WERI-Rb-1 (cell line): ENCODE measurements around the gene LTBR.

Source experiments
- DNase-seq: peaks from one replicate; pipeline ENCODE4 v3.0.0-alpha.2; 2020
- H3K27ac ChIP-seq: fragments of 250-450 bp; sonication (Bioruptor Pico); 2 replicates; pipeline ENCODE4 v1.5.1; 2020; ENCODE audit warnings: mild to moderate bottlenecking, moderate library complexity
- H3K27me3 ChIP-seq: fragments of 250-450 bp; sonication (Bioruptor Pico); 2 replicates; pipeline ENCODE4 v1.5.1; 2021; ENCODE audit warnings: mild to moderate bottlenecking, low read depth, moderate library complexity; ENCODE audit not compliant: insufficient read depth, severe bottlenecking
- H3K36me3 ChIP-seq: fragments of 250-450 bp; sonication (Bioruptor Pico); 2 replicates; pipeline ENCODE4 v1.5.1; 2020; ENCODE audit warnings: mild to moderate bottlenecking, moderate library complexity
- H3K4me3 ChIP-seq: 2 replicates; pipeline ENCODE4 v1.5.1; 2011; ENCODE audit warnings: low read depth, mild to moderate bottlenecking, control low read depth, low read length
- H3K9me3 ChIP-seq: fragments of 250-450 bp; sonication (Bioruptor Pico); 2 replicates; pipeline ENCODE4 v1.5.1; 2021; ENCODE audit warnings: mild to moderate bottlenecking, moderate library complexity; ENCODE audit not compliant: severe bottlenecking
- TF ChIP-seq, protein P1 (sequence below): IDR thresholded peaks from 2 replicates; pipeline ENCODE4 v1.5.1; 2011; ENCODE audit warnings: low read depth, mild to moderate bottlenecking, control low read depth, inconsistent platforms, low read length

The LTBR gene

DNA sequence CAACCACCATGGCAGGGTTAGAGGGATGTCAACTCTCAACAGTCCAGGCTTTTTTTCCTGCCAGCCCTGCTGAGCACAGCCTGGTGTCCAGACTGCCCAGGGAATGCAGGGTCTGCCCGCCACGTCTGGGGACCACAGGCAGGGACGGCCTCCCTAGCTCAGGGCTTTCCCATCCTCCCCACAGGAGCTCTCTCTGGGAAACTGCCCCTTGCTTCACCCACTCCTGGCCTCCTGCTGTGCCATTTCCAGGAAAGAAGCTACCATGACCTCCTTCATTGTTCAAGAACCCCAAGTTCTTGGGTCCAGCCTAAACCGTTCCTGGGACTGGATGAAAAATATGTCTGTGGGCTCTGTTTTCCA lies 13.4 kb upstream of the LTBR start:
- H3K9me3 ChIP-seq, result no peaks in the 10 kb centered on the region
- no peaks in the 10 kb centered on the region for H3K36me3 ChIP-seq
- H3K27me3 ChIP-seq, result no peaks in the 10 kb centered on the region
- H3K4me3 ChIP-seq, result no peak overlapping the region
- TF ChIP-seq, protein P1, sequence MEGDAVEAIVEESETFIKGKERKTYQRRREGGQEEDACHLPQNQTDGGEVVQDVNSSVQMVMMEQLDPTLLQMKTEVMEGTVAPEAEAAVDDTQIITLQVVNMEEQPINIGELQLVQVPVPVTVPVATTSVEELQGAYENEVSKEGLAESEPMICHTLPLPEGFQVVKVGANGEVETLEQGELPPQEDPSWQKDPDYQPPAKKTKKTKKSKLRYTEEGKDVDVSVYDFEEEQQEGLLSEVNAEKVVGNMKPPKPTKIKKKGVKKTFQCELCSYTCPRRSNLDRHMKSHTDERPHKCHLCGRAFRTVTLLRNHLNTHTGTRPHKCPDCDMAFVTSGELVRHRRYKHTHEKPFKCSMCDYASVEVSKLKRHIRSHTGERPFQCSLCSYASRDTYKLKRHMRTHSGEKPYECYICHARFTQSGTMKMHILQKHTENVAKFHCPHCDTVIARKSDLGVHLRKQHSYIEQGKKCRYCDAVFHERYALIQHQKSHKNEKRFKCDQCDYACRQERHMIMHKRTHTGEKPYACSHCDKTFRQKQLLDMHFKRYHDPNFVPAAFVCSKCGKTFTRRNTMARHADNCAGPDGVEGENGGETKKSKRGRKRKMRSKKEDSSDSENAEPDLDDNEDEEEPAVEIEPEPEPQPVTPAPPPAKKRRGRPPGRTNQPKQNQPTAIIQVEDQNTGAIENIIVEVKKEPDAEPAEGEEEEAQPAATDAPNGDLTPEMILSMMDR, result no peak
- H3K27ac ChIP-seq, result peak overlapping the region; percentile 80
- DNase-seq, result no peak

DNA sequence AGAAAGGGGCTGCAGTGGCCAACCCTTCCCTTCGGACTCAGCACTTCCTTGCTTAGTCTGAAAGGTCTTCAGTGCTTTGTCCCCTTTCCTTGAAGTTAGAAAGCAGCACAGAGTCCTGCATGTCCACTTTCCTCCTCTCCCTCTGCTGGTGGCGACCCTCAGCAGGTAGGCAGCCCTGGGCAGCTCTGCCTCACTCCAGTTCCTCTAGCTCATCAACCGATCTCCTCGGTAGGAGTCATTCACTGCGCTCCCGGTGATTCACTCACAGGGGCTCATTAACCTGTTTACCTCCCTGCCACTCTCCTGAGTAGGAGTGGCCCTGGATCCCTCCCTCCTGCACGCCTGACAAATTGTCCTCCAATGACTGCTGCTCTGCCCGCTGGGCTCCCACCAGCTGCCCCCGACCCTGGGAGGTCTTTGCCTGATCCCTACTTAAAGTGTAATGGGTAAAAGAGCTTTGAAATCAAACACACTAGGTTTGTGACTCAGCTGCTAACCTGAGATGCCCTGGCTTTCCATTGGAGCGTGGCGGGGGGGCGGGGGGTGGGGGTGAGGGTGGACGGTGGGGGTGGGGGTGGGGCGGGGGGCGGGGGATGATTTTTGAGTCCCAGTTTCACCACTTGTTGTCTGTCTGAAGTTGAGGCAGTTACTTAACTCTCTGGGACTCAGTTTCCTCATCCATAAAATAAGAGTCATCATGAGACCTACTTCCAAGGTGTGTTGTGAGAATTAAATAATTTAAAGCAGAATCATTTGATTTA lies 12.8 kb upstream of the LTBR start:
- H3K36me3 ChIP-seq, result no peaks in the 10 kb centered on the region
- H3K4me3 ChIP-seq, result no peak overlapping the region
- peak overlapping the region; percentile 80 for H3K27ac ChIP-seq
- TF ChIP-seq, protein P1, result peak; percentile 5; the same call in 1 of the 2 replicates
- no peaks in the 10 kb centered on the region for H3K27me3 ChIP-seq
- no peaks in the 10 kb centered on the region for H3K9me3 ChIP-seq
- peak; percentile 96 for DNase-seq

DNA sequence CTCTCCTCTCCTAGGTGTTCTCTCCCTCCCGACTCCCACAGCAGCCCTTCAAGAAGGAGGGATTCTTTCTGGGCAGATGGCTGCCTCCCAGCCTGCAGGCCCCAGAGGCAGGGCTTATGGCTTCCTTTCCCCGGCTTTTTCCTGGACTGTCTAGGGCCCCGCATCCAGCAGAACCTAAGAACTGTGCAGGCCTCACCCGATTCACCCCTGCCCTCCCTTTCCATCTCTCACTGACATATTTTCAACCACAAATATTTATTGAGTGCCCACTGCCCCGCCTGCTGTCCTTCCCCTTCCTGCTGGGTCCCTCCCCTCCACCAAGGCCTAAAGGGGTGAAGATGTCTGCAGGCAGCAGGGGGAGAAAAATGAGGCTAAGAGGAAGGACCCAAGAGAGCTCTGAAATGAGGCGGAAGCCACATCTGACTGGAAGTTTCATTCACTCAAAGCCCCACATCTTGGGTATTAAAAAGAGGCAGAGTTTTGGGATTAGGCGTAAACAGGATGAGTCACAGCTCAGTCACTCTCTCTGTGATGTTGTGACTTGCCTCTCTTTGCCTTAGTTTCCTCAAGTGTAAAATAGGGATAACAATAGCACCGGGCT lies 11.5 kb upstream of the LTBR start:
- peak; percentile 51 for DNase-seq
- Histone ChIP-seq H3K27ac (peak overlapping the region; percentile 82), H3K36me3 (no peaks in the 10 kb centered on the region), H3K9me3 (no peaks in the 10 kb centered on the region), H3K4me3 (no peak overlapping the region), H3K27me3 (no peaks in the 10 kb centered on the region)
- TF ChIP-seq, protein P1, result no peak

DNA sequence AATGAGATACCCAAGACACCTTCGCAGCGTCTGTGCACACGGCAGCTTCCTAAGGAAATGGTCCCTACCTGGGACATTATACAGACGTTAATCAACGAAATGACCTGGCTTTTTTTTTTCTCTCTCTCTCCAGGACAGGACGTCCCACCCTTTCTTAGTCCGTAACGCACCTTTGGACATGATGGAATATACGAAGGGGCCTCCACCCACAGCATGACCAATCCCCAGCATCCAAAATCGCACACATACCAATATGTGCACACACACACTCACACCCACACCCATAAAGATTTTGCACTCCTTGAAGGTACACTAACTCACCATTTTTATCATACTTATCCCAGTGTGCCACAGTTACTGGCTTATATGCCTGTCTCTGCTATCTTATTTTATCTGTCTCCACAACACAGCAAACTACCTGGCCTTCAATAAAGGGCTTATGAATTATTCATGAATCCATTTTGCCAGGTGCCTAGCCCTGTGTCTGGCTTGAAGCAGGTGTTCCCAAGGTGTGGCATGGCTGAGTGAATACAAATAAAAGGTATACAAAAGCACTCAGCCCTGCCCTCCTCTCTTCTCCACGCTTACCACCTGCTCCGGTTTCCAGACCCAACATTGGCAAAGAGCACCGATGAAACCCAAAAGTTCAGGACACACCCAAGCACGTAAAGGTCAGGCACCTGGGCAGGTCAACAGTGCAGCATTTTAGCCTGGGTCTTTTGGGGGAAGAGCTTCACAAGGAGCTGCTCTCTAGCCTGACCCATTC lies 10.8 kb upstream of the LTBR start:
- no peaks in the 10 kb centered on the region for H3K36me3 ChIP-seq
- H3K9me3 ChIP-seq, result no peaks in the 10 kb centered on the region
- H3K27ac ChIP-seq, result peak overlapping the region; percentile 82
- TF ChIP-seq, protein P1, result no peak
- DNase-seq, result no peak
- no peak overlapping the region for H3K4me3 ChIP-seq
- H3K27me3 ChIP-seq, result no peaks in the 10 kb centered on the region

DNA sequence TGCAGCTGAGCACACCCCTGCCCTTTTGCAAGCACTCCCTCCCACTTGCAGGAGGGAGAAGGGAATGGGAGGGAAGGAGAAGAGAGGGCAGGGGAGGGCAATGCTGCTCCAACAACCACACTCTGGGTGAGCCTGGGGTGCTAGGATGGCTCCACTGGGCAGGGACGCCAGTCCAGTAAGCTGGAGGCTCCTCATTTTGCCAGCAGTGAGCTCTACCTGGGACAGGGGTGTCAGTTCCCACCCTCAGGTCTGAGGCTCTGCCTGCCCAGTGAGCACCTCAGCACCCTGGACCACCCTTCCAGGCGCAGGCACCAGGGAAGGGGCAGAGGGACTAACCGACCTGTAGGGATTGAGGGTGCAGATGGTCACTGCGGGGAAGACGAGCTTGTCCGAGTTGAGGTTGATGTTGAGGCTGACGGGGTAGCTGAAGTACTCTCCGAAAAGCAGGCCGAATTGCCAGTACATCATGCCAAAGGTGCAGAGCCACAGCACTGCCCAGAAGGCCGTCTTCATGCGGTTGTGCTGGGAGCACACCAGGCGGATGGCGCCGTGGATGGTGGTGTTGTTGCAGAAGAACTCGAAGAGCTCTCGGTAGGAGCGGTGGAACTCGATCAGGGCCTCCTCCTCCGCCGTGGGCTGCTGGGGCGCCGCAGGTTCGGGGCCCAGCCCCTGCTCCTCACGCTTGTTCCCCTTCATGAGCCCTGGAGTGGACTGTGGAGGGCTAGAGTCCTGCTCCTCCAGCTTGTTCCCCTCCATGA lies 9.8 kb upstream of the LTBR start:
- Histone ChIP-seq H3K9me3 (no peaks in the 10 kb centered on the region), H3K27me3 (no peaks in the 10 kb centered on the region), H3K4me3 (no peak overlapping the region), H3K36me3 (no peaks in the 10 kb centered on the region), H3K27ac (no peak overlapping the region)
- TF ChIP-seq, protein P1, result no peak
- no peak for DNase-seq
